ENCODE measurements around the gene INSYN1.

INSYN1 gene

DNA sequence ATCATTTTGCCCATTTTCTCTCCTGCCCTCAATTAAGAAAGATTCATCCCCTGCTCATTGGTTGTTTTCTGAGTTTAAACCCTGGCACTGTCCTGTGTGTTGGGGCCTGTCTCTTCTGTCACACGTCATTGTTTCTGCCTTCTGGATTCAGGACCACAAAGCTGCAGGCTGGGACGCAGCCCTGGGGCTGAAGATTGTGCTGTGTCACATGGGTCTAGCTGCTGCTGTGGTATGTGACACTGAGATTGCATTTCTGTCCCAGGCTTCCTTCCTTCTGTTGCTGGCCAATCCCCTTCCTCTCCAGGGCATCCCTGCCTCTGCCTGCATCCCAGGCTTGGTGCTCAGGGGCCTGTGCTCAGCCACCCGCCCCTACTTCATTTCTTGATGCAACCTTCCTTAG, 28.9 kb downstream of the INSYN1 start:
- no peaks in the 10 kb centered on the region for H3K79me2 ChIP-seq (ENCODE audit: control insufficient read depth, insufficient read depth, low read length, poor library complexity)
- no peak overlapping the region for H2BK120ac ChIP-seq (ENCODE audit: insufficient read depth, low read length, poor library complexity)
- H3K27ac ChIP-seq (ENCODE audit: low read depth, low read length), result no peak overlapping the region
- H2BK5ac ChIP-seq (ENCODE audit: low read depth, low read length, poor library complexity), result no peak overlapping the region
- no peak overlapping the region for H3K4ac ChIP-seq (ENCODE audit: low read depth, low read length)
- no peaks in the 10 kb centered on the region for H3K79me1 ChIP-seq (ENCODE audit: low read length)
- no peak overlapping the region for H2BK12ac ChIP-seq (ENCODE audit: low read length)
- no peak overlapping the region for H3K14ac ChIP-seq (ENCODE audit: low read length)
- no peak overlapping the region for H3K4me3 ChIP-seq (ENCODE audit: low read depth, low read length)
- H4K91ac ChIP-seq (ENCODE audit: low read depth, low read length), result no peak overlapping the region
- H3K27me3 ChIP-seq (ENCODE audit: insufficient read depth, low read length), result no peaks in the 10 kb centered on the region
- no peaks in the 10 kb centered on the region for H3K36me3 ChIP-seq (ENCODE audit: control insufficient read depth in 1 of 2, insufficient read depth in 2 of 2, low read length in 2 of 2)
- no peak overlapping the region for H3K4me2 ChIP-seq (ENCODE audit: low read length)
- no peak overlapping the region for H2AK5ac ChIP-seq (ENCODE audit: low read length)
- no CpG with 5 or more reads among the region's 3 CpGs for WGBS (ENCODE audit: extremely low coverage, insufficient coverage, insufficient read length)
- H3K9ac ChIP-seq (ENCODE audit: low read length), result no peak overlapping the region
- no peak overlapping the region for H3K23ac ChIP-seq (ENCODE audit: low read length)
- no peak overlapping the region for H2AFZ ChIP-seq (ENCODE audit: insufficient read depth, low read length, poor library complexity)
- DNase-seq, result no peak
- no peak overlapping the region for H3K18ac ChIP-seq (ENCODE audit: low read length)
- no peaks in the 10 kb centered on the region for H3K9me3 ChIP-seq (ENCODE audit: insufficient read depth, low read depth, low read length)
- H4K12ac ChIP-seq (ENCODE audit: low read depth, low read length), result no peak overlapping the region
- H4K8ac ChIP-seq (ENCODE audit: low read depth, low read length), result no peak overlapping the region
- H3K4me1 ChIP-seq (ENCODE audit: control insufficient read depth in 1 of 2, insufficient read depth in 2 of 2, low read length in 2 of 2), result no peaks in the 10 kb centered on the region

DNA sequence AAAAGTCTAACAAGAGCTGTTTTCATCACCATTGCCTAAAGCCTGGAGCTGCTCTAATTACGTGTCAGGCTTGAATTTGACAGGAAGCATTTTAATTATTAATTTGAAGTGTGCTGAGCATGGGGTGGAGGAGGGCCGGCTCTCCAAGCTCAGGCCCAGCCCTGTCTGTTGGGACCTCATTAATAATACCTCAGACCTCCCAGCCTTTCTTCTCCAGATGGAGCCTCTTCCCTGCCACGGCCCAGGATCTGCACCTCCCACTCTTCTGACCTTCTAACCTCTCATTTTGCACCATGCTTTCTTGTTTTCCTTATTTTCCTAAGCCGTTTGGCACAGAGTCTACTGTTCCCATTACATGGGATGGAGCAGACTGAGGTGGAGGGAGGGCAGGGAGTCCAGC, 30.0 kb downstream of the INSYN1 start:
- WGBS (ENCODE audit: extremely low coverage, insufficient coverage, insufficient read length), result no CpG with 5 or more reads among the region's 4 CpGs

GRCh38 chr15:73722425-73722824, 30.7 kb downstream of the INSYN1 start:
- no peak overlapping the region for H4K91ac ChIP-seq (ENCODE audit: low read depth, low read length)
- H4K8ac ChIP-seq (ENCODE audit: low read depth, low read length), result no peak overlapping the region
- no peaks in the 10 kb centered on the region for H3K9me3 ChIP-seq (ENCODE audit: insufficient read depth, low read depth, low read length)
- no peak overlapping the region for H3K14ac ChIP-seq (ENCODE audit: low read length)
- H3K9ac ChIP-seq (ENCODE audit: low read length), result no peak overlapping the region
- H2AFZ ChIP-seq (ENCODE audit: insufficient read depth, low read length, poor library complexity), result no peak overlapping the region
- H3K4me3 ChIP-seq (ENCODE audit: low read depth, low read length), result no peak overlapping the region
- no peak for DNase-seq
- H4K12ac ChIP-seq (ENCODE audit: low read depth, low read length), result no peak overlapping the region
- H2BK12ac ChIP-seq (ENCODE audit: low read length), result no peak overlapping the region
- no peak overlapping the region for H2BK120ac ChIP-seq (ENCODE audit: insufficient read depth, low read length, poor library complexity)
- H3K4me2 ChIP-seq (ENCODE audit: low read length), result no peak overlapping the region
- H3K23ac ChIP-seq (ENCODE audit: low read length), result no peak overlapping the region
- no CpG with 5 or more reads among the region's 3 CpGs for WGBS (ENCODE audit: extremely low coverage, insufficient coverage, insufficient read length)
- no peaks in the 10 kb centered on the region for H3K4me1 ChIP-seq (ENCODE audit: control insufficient read depth in 1 of 2, insufficient read depth in 2 of 2, low read length in 2 of 2)
- no peak overlapping the region for H2BK5ac ChIP-seq (ENCODE audit: low read depth, low read length, poor library complexity)
- H3K27me3 ChIP-seq (ENCODE audit: insufficient read depth, low read length), result no peaks in the 10 kb centered on the region
- no peak overlapping the region for H3K4ac ChIP-seq (ENCODE audit: low read depth, low read length)
- H3K79me2 ChIP-seq (ENCODE audit: control insufficient read depth, insufficient read depth, low read length, poor library complexity), result no peaks in the 10 kb centered on the region
- no peak overlapping the region for H3K27ac ChIP-seq (ENCODE audit: low read depth, low read length)
- H3K18ac ChIP-seq (ENCODE audit: low read length), result no peak overlapping the region
- H3K36me3 ChIP-seq (ENCODE audit: control insufficient read depth in 1 of 2, insufficient read depth in 2 of 2, low read length in 2 of 2), result no peaks in the 10 kb centered on the region
- no peaks in the 10 kb centered on the region for H3K79me1 ChIP-seq (ENCODE audit: low read length)
- H2AK5ac ChIP-seq (ENCODE audit: low read length), result no peak overlapping the region

More for the DNA sequence above, 30.0 kb downstream of the INSYN1 start:
- no peak overlapping the region for H2AK5ac ChIP-seq (ENCODE audit: low read length)
- H4K91ac ChIP-seq (ENCODE audit: low read depth, low read length), result no peak overlapping the region
- H4K8ac ChIP-seq (ENCODE audit: low read depth, low read length), result no peak overlapping the region
- no peak overlapping the region for H2BK5ac ChIP-seq (ENCODE audit: low read depth, low read length, poor library complexity)
- no peak overlapping the region for H2AFZ ChIP-seq (ENCODE audit: insufficient read depth, low read length, poor library complexity)
- H3K9ac ChIP-seq (ENCODE audit: low read length), result no peak overlapping the region
- H4K12ac ChIP-seq (ENCODE audit: low read depth, low read length), result no peak overlapping the region
- H3K14ac ChIP-seq (ENCODE audit: low read length), result no peak overlapping the region
- no peak overlapping the region for H3K23ac ChIP-seq (ENCODE audit: low read length)
- no peaks in the 10 kb centered on the region for H3K79me1 ChIP-seq (ENCODE audit: low read length)
- H2BK12ac ChIP-seq (ENCODE audit: low read length), result no peak overlapping the region
- H3K4me3 ChIP-seq (ENCODE audit: low read depth, low read length), result no peak overlapping the region
- no peak overlapping the region for H3K4me2 ChIP-seq (ENCODE audit: low read length)
- no peak overlapping the region for H3K18ac ChIP-seq (ENCODE audit: low read length)
- H3K27ac ChIP-seq (ENCODE audit: low read depth, low read length), result no peak overlapping the region
- no peaks in the 10 kb centered on the region for H3K9me3 ChIP-seq (ENCODE audit: insufficient read depth, low read depth, low read length)
- H3K4me1 ChIP-seq (ENCODE audit: control insufficient read depth in 1 of 2, insufficient read depth in 2 of 2, low read length in 2 of 2), result no peaks in the 10 kb centered on the region
- DNase-seq, result no peak
- H2BK120ac ChIP-seq (ENCODE audit: insufficient read depth, low read length, poor library complexity), result no peak overlapping the region
- no peaks in the 10 kb centered on the region for H3K36me3 ChIP-seq (ENCODE audit: control insufficient read depth in 1 of 2, insufficient read depth in 2 of 2, low read length in 2 of 2)
- H3K4ac ChIP-seq (ENCODE audit: low read depth, low read length), result no peak overlapping the region
- H3K79me2 ChIP-seq (ENCODE audit: control insufficient read depth, insufficient read depth, low read length, poor library complexity), result no peaks in the 10 kb centered on the region
- no peaks in the 10 kb centered on the region for H3K27me3 ChIP-seq (ENCODE audit: insufficient read depth, low read length)

DNA sequence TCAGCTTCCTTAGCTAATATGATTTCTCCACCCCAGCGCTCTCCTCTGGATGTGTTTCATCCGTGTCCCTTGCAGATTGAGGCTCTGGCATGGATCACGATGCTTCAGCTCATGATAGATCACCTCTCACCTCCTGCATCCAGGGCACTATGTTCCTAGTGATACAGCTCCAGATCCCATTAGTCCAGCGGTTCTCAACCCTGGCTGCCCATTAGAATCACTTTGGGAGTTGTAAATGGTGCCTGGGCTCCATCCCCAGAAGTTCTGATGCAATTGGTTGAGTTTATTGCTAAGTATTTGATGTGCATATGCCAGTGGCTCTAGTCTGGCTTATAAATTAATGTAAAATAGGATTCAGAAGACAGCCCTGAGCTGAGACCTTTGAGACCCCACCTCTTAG, 34.5 kb downstream of the INSYN1 start:
- no peaks in the 10 kb centered on the region for H3K9me3 ChIP-seq (ENCODE audit: insufficient read depth, low read depth, low read length)
- no peak overlapping the region for H4K12ac ChIP-seq (ENCODE audit: low read depth, low read length)
- no peak overlapping the region for H3K4me3 ChIP-seq (ENCODE audit: low read depth, low read length)
- peaks cover 5 to 10% of the 10 kb centered on the region in 2 experiments for H3K36me3 ChIP-seq (ENCODE audit: control insufficient read depth in 1 of 2, insufficient read depth in 2 of 2, low read length in 2 of 2)
- no peak for DNase-seq
- no peak overlapping the region for H3K14ac ChIP-seq (ENCODE audit: low read length)
- no peak overlapping the region for H3K27ac ChIP-seq (ENCODE audit: low read depth, low read length)
- no peak overlapping the region for H4K91ac ChIP-seq (ENCODE audit: low read depth, low read length)
- no peak overlapping the region for H2BK5ac ChIP-seq (ENCODE audit: low read depth, low read length, poor library complexity)
- no peak overlapping the region for H2BK120ac ChIP-seq (ENCODE audit: insufficient read depth, low read length, poor library complexity)
- WGBS (ENCODE audit: extremely low coverage, insufficient coverage, insufficient read length), result no CpG with 5 or more reads among the region's 4 CpGs
- no peaks in the 10 kb centered on the region for H3K79me1 ChIP-seq (ENCODE audit: low read length)
- H3K9ac ChIP-seq (ENCODE audit: low read length), result no peak overlapping the region
- no peaks in the 10 kb centered on the region for H3K27me3 ChIP-seq (ENCODE audit: insufficient read depth, low read length)
- H2AK5ac ChIP-seq (ENCODE audit: low read length), result no peak overlapping the region
- H3K79me2 ChIP-seq (ENCODE audit: control insufficient read depth, insufficient read depth, low read length, poor library complexity), result no peaks in the 10 kb centered on the region
- H3K4ac ChIP-seq (ENCODE audit: low read depth, low read length), result no peak overlapping the region
- H2BK12ac ChIP-seq (ENCODE audit: low read length), result no peak overlapping the region
- no peak overlapping the region for H3K4me2 ChIP-seq (ENCODE audit: low read length)
- peak overlapping the region; percentile 69 for H3K23ac ChIP-seq (ENCODE audit: low read length)
- H3K18ac ChIP-seq (ENCODE audit: low read length), result no peak overlapping the region
- H3K4me1 ChIP-seq (ENCODE audit: control insufficient read depth in 1 of 2, insufficient read depth in 2 of 2, low read length in 2 of 2), result no peaks in the 10 kb centered on the region
- no peak overlapping the region for H2AFZ ChIP-seq (ENCODE audit: insufficient read depth, low read length, poor library complexity)
- no peak overlapping the region for H4K8ac ChIP-seq (ENCODE audit: low read depth, low read length)
